Left forelimb (tissue), 1 donor: ENCODE data around the gene THEM5.

Experiments used
- DNase-seq: peaks from one replicate; pipeline ENCODE4 v3.0.0-alpha.2; 2018; ENCODE audit warnings: low spot score

Gene THEM5

DNA sequence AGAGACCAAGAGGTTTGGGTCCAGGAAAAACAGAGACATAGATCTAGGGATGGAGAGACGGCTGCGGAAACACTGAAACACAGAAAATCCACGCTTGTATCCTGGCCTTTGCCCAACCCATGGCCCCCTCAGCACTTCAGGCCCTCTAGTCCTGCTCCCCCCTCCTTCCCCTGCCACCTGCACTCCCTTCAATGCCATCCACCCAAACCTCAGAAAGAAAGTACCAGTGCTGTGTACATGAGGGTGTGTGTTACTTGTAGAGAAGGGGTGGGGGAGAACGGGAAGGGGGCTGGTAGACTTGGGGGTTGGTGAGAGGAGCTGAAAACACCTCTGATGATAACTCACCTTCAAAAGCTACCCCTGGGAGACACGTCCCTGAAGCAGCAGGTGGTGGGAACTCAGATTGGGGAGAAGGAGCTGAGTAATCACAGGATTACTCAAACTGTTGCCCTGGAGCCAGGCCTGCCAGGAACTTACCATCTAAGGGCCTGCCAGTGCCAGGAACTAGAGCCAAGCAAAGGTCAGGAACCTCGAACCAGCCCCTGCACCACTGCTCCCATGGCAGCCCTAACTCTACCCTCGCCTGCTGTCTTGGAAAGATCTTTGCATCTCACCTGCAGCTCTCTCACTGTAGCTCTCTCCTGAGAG, 33.4 kb downstream of the THEM5 start:
- DNase-seq: no peak

DNA sequence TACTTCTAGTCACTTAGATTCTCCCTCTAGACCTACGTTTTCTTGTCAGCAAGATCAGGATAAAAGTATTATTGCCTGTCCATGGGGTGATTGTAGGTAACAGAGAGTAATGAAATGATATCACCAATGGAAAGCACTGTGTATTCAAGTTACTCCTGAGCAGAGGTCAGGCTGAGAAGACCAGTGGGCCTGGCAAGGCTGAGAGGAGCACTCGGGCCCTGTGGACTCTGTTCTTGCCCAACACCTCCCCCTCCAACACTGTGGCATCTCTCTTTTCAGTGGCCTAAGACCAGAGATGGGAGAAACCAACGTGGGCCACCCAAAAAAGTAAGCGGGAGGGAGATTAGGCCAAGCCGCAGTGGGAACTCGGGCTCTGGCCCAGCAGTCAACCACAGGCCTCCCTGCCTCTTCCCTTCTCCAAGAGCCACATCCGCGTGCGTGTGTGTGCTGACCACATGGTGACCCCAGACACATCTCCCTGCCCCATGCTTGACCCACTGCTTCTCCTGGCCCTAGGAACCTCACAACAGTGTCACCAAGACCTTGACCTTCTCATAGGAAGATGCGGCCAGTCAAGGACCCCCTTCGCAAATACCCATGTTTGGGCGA, 34.2 kb downstream of the THEM5 start:
- no peak for DNase-seq

DNA sequence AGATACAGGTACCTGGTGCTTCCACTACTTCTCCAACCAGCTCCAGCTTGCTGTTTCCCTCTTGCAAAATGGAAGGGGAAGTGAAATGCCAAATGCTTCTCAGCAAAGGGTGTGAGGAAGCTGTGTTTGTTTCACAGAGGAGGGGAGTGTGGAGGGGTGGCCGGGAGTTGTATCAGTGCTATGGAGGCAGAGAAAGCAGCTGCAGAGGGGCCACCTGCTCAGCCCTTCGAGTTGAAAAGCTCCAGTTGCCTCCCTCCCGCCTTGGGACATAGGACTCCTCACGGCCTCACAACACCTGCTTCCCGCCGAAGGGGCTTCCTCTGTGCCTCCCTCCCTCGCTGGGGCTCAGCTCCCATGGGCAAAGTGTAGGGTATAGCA, 36.2 kb downstream of the THEM5 start:
- DNase-seq: no peak

DNA sequence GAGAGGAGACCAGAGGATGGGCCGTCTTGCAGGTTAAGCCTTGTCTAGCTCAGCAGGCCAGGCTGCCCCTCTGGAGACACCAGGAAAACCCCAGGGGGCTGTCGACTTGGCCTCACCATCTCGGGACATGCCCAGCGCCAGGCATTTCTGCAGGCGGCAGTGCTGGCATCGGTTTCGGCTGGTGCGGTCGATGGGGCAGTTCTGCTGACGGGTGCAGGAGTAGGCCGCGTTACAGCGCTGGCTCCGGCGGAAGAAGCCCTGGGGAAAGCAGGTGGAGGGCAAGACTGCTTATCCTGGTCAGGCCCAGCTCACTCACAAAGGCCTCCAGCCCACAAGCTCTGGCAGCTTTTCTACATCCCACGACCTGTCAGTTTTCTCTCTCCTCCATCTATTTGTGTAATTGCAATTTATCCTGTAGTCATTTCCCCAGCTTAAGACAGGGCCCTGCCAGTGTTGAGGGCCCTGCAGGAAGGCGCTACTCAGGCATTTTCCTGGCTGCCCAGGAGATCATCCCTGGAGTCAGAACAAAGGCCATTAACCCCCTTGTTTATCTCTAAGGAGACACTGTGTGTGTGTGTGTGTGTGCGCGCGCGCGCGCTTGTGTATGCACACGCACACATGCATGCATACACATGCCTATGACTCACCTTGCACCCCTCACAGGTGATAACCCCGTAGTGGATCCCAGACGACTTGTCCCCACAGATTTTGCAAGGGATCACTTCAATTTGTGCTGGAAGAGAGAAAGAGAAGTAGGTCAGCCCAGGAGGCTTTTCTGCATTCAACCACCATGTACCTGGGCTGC, 36.8 kb downstream of the THEM5 start:
- no peak for DNase-seq

DNA sequence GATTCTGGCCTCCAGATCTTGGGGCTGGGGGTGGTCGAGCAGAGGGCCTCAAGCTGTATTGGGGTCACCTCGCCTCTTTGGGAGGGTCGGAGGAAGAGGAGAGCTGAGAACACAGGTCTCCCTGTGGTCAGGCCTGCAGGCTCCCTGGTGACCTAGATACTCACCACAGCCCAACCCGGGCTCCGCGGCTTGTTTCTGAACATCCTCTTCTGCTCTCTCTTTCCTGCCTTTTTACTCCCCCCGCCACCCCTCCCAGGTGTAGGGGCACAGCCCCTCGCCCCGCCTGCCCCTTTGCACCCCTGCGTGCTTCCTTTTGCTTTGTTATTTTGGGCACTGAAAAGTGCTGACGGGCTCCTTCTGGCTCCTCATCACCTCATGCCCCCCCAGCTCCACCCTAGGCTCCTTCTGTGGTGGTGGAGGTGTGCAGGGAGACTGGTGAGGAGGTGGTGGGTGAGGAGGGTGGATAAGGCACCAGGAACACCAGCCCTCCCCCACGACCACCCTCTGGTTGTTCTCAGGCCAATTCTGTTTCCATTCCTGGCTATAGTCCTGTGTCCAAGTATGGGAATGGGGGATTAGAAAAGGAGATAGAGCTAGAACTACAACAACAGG, 37.7 kb downstream of the THEM5 start:
- DNase-seq: no peak

DNA sequence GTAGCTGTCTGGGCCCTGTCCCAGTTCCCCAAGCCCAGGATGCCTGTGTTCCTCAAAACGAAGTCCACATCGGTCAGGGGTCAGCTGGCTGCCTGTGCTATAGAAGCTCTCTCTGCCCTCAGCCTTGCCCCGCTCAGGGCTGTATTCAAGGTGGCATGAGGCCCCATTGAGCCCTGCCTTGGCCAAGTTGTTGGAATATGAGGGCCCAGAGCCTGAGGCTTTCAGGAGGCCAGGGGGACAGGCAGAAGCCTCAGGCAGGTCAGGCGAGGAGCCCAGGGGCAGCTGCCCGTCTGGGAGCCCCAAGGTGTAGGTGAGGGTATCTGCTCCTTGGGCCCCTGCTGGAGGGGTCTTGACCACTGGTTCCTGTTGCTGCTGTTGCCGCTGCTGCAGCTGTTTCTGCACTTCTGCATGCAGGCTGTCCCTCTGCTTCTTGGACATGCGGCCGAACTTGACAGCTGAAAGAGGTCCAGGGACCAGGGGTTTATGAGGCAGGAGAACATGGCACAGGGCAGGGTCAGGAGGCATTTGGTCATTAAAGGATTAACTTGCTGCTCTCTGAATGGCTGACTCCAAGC, 38.5 kb downstream of the THEM5 start:
- no peak for DNase-seq

DNA sequence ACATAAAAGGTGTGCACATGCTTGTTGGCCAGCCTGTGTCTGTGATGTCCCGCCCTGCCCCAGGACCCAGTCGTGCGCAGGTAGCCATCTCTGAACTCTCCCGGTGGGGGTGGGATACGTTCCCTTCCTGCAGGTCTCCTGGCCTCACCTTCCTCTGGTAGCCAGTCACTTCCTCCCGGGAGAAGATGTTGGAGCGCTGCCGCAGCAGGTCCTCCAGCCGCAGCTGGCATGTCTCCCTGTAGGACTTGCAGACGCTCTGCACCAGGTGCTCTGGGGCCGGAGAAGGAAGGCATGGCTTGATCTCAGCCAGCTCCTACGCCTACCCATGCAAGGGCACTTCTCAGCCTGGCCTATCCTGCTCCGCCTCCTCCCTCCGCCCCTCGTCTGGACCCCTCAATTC, 39.1 kb downstream of the THEM5 start:
- no peak for DNase-seq

DNA sequence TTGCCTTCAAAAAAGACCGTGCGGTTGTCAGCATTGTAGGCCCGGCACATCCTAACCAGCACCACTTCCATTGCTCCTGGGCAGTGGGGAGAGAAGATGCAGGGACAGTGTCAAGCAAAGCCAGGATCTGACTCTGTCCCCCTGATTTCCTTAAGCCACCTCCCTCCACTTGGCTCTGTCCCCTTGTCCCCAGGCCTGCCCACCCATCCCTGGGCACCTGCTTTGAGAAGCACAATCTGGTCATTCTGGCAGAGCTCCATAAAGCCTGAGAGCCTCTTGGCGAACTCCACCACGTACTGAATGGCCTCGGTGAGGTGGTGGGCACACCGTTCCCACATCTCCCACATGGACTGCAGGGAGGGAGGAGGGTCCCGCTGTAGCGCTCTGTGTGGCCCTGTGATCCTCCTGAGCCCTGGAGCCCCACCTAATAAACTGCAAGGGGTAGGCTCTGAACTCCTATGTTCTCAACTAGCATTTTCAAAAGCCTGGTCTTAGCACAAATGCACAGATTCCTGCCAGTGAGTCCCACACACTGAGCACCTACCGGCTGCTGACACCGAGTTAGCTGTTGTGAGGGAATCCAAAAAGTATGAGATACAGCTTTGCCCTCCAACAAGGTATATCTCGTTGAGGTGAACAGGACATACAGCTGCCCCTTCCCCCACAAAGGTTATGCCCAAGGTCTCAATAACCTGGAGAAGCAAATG, 40.1 kb downstream of the THEM5 start:
- DNase-seq: no peak

DNA sequence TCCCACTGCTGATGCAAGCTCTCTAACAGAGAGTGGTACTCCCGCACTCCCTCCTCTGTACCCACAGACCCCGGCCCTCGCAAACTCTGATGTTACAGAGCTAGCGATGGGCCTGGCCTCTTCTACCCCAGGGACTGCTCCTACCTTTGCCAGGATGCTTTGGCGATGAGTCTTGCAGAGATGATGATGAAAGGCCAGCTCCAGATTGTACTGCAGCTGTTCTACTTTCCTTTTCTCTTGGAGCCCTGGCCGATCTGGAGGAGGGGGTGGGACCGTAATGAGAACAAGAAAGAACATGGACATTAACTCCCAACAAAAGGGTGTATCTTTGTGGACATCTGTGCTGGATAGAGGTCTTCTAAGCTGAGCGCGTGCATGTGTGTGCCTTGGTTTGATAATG, 42.3 kb downstream of the THEM5 start:
- DNase-seq: peak; percentile 51

DNA sequence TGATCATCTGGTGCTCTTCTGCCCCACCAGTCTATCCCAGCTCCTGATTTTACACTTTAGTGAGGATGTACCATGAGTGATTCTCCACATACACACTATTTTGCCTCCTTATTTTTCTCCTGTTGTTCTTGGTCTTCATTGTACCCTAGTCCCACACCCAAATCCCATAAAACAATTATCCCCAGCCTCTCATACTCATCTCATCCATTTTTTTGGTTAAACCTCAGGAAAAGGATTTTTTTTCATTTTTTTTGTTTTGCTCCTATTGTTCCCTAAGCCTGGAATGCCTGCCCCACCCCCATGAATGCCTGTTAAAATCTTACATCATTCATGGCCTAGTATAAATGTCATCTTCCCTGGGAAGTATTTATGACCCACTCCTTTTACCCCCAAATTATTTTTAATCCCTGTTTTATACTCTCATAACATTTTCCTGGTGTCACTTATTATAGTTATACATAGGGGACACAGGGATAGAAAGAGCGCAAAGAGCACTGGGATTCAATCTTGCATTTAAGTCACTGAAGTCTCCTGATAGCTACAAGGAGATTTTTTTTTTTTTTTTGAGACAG, 43.4 kb downstream of the THEM5 start:
- no peak for DNase-seq

DNA sequence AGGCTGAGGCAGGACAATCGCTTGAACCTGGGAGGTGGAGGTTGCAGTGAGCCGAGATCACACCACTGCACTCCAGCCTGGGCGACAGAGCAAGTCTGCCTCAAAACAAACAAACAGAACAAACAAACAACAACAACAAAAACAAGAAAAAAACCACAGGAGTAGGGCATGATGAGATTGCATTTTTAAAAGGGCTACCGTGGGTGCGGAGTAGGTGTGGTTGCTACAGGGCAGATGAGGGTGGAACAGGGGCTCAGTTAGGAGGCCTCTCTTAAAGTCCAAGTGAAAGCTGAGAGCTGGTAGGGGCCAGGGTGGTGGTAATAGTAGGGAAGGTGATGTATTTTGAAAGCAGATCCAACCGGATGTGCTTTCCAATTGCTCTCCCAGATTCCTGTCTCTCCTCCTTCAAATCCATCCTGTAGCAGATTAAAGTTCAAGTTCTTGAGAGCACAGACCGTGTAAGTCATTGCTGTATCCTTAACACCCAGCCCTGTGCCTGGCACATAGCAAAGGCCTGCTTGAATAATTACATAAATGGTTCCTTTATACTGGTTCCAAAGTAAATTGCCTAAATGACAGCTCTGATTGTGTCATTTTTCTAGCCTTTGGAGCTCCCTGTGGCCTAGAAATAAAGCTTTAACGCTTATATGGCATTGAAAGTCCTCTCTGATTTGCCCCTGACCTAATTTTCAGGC, 44.1 kb downstream of the THEM5 start:
- DNase-seq: peak; percentile 15

DNA sequence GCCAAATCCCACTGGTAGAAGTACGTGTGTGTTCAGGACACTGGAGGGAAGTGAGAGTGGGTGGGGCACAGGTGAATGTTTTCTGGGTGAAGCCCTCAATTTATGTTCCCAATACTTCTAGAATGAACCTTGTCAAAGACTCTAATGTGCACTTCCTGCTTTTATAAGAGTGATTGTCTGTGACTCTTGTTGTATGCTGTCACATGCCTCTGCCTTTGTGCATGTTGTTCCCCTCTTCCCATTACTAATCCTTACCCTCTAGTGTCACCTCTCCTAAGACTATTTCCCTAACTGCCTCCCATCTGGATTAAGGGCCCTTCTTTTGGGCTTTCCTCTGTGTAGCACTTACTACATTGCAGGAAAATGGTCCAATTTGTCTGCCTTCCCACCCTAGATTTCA, 45.7 kb downstream of the THEM5 start:
- DNase-seq: no peak

DNA sequence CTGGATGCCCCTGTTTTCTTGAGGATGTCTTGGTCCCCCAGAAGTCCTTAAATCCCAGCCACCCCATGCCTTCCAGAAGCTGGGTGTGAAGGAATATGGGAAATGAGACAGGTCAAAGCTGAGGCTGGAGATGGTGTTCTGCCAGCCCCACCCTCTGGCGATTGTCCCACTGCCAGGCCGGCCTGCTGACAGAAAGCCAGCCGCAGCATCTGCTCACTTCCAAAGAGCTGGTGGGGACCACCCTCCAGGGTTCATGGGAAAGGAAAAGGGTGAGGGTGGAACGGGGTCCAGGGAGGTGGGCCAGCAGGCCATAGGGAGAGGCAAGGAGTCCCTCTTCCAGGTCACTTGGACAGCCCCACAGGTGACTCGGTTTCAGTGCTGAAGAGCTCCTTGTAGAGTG, 46.4 kb downstream of the THEM5 start:
- peak; percentile 25 for DNase-seq

DNA sequence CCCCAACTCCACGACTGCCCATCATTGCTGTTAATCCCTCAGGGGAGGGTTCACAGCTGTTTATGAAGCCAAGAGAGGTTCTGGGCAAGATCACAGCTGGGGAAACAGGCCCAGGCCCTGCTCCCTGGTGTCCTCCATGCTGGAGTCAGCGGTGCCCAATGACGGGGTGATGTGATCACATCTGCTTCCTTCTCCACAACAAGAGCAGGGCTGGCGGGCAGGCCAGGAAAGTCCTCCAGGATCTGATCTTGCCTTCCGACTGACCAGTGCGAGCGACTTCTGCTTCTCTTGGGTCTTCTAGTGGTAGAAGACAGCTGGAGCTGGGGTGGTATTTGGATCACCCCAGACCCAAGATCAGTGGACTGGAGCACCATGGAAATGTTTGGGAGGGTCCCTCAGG, 47.3 kb downstream of the THEM5 start:
- no peak for DNase-seq

DNA sequence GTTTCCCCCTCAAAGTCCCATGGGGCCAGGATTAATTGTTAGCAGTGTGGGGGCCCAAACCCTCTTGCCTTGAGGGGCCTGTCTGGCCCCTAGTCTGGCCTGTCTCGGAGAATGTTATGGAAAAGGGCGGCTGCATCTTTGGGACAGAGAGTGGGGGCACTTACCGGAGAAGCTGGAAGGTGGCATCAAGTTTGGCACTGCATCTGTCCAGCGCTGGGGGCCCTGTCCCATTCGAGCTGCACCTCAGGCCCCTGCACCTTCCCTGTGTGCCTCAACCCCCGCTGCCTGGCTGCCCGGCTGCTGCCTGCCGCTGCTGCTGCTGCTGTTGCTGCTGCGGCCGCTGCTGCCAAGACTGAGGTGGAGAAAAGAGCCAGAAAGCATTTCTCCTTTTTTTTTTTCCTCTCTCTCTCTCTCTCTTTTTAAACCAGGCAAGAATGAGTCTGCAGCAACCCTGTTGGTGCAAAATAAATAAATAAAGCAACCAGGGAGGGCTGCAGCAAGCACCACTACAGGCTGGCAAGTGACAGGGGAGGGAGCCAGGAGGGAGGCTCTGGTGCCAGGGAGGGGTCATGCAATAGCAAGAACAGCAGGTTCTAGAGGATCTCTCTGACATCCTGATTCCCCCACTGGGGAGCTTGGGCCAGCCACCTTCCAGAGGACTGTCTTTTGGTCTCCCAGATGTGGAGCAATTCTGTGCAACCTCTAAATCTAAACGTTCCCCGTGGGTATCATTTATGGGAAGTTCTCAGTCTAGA, 48.3 kb downstream of the THEM5 start, which contains the start of gene LINGO4:
TSS of gene LINGO4 (minus strand) at position 354 of the 755 bp plus-strand sequence. CDS start 2,715 bp downstream, outside the sequence.
- no peak for DNase-seq

DNA sequence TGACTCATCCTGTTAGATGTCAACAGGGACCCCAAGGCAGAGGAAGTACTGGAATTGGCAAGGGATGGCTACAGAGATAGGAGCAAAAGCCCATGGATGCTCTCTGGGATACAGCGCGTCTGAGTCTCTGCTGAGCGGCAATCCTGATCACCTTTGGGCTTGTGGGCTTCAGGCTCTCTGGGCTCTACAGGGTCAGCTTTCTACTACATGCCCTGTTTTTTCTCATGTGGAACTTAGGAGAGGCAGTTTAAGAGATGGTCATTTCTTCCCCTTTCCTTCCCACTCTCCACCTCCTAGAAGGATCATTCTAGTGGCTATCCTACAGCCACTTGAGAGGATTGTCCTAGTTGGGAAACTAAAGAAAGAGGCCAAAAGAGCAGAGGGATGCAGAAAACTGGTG, 49.6 kb downstream of the THEM5 start:
- DNase-seq: no peak

DNA sequence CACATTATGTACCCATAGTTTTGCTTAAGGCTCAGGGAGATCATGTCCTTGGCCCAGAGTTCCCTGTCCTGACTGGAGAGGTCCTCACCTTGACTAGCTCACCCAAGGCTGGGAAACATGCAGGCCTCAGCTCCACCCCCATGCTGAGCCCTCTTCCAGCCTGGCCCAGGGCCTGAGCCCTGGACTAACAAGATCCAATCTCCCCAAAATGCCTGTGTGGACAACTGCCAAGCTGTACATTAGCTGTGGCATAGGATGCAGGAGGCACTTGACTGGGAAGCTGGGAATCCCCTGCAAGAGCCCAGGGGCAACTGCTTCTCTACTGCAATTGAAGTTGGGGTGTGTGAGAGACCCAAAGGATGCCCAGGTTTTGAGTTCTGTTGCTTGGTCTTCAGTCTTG, 50.3 kb downstream of the THEM5 start:
- no peak for DNase-seq

DNA sequence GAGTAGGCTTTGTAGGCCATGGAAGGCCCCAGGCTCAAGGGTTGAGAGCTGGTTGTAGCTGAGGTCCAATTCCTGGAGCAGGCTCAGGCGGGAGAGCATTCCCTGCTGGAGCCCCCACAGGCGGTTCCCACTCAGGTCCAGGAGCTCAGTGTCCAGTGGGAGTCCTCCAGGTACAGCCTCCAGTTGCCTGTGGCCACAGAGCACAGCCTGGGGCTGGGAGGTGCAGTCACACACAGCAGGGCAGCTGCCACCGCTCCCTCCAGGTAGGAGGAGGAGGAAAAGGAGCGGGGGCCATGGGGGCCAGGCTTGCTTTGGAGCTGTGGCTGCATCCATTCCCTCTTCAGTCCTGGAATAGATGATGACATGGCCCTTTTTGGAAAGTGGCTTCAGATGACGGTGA, 51.1 kb downstream of the THEM5 start:
- DNase-seq: no peak

DNA sequence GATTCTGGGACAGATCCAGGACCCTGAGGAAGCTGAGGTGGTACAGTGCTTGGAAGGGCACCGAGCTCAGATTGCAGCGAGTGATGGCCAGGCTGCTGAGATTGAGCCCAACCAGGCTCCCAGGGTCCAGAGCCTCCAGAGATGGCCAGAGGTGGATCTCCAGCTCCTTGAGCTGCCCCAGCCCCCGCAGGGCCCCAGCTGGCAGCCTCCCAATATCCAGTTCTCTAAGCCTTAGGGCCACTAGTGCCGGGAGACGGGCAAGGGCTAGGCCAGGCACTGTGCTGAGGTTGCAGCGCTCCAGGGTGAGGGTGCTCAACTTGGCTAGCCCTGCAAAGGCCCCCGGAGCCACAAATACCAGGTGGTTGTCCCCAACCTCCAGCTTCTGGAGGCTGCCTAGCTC, 51.7 kb downstream of the THEM5 start:
- no peak for DNase-seq

DNA sequence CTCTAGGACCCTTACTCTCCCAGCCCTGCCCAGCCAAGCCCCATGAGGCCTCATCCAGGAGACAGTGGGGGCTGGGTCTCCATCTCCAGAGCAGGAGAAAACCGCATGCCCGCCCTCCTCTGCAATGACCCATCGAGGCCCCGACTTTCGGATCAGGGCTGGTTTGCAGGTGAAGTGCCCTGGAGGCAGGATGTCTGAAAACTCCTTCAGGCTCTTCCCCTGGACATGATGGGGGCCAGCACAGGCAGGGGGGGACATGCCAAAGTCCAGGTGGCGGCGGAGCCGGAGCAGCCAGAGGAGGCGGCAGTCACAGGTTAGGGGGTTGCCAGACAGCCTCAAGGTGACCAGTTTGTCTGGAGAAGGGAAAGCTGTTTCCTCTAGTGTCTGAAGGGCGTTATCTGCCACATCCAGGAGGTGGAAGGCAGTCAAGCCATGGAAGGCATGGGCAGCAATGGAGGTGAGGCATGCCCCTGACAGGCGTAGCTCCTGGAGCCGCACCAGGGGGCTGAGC, 52.1 kb downstream of the THEM5 start:
- DNase-seq: no peak
